Measurements from ENCODE around the gene MAOB. TPM values are rescaled to one million over a fixed set of nuclear protein-coding genes. Genes with fewer than 3 reads are reported as not detected.

Gene MAOB
- total RNA-seq, 1 donor from 2014 or later, result not detected

GRCh38 chrX:43850629-43851028 is 31.6 kb downstream of the MAOB start:
- no peaks in the 10 kb centered on the region for H3K9me3 Mint-ChIP-seq (ENCODE audit: unreplicated experiment)
- no peak for TF ChIP-seq CTCF (IDR thresholded peaks at IDR 0.05; ENCODE audit: partially characterized antibody, unreplicated experiment)
- DNase-seq, result no peak
- H3K4me1 Mint-ChIP-seq (ENCODE audit: low read depth, unreplicated experiment), result no peaks in the 10 kb centered on the region
- H3K36me3 Mint-ChIP-seq (ENCODE audit: unreplicated experiment), result no peaks in the 10 kb centered on the region
- H3K27me3 Mint-ChIP-seq (ENCODE audit: unreplicated experiment), result peaks cover 1% of the 10 kb centered on the region
- no peak overlapping the region for H3K27ac Mint-ChIP-seq (ENCODE audit: unreplicated experiment)
- no peak overlapping the region for H3K4me3 Mint-ChIP-seq (ENCODE audit: unreplicated experiment)

GRCh38 chrX:43849173-43849572 is 33.1 kb downstream of the MAOB start:
- DNase-seq, result no peak
- no peaks in the 10 kb centered on the region for H3K4me1 Mint-ChIP-seq (ENCODE audit: low read depth, unreplicated experiment)
- TF ChIP-seq CTCF (IDR thresholded peaks at IDR 0.05; ENCODE audit: partially characterized antibody, unreplicated experiment), result no peak

DNA sequence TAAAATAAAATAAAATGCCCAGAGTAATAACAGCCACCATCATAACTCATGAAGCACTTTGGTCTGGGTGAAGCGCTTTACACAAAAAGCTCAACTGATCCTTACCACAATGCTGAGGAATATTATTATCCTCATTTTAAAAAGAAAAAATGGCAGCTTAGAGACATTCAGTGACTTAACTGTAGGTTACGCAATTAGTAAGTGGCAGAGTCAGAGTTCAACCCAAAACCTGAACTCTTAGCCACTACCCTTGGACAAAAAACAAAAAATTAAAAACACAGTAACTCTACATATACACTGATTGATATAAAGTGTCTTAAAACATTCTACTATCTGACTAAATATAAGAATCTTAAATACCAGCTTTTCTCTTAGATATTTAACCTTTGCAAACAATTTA is 34.9 kb downstream of the MAOB start:
- no peaks in the 10 kb centered on the region for H3K4me1 Mint-ChIP-seq (ENCODE audit: low read depth, unreplicated experiment)
- H3K27ac Mint-ChIP-seq (ENCODE audit: unreplicated experiment), result no peak overlapping the region
- DNase-seq, result no peak
- H3K4me3 Mint-ChIP-seq (ENCODE audit: unreplicated experiment), result no peak overlapping the region
- H3K36me3 Mint-ChIP-seq (ENCODE audit: unreplicated experiment), result no peaks in the 10 kb centered on the region
- no peak for TF ChIP-seq CTCF (IDR thresholded peaks at IDR 0.05; ENCODE audit: partially characterized antibody, unreplicated experiment)
- no peaks in the 10 kb centered on the region for H3K9me3 Mint-ChIP-seq (ENCODE audit: unreplicated experiment)
- H3K27me3 Mint-ChIP-seq (ENCODE audit: unreplicated experiment), result no peaks in the 10 kb centered on the region

More at GRCh38 chrX:43849173-43849572, 33.1 kb downstream of the MAOB start:
- Mint-ChIP-seq H3K36me3 (ENCODE audit: unreplicated experiment) (no peaks in the 10 kb centered on the region), H3K27ac (ENCODE audit: unreplicated experiment) (no peak overlapping the region), H3K27me3 (ENCODE audit: unreplicated experiment) (peaks cover 1% of the 10 kb centered on the region), H3K9me3 (ENCODE audit: unreplicated experiment) (no peaks in the 10 kb centered on the region), H3K4me3 (ENCODE audit: unreplicated experiment) (no peak overlapping the region)

GRCh38 chrX:43846558-43846957 is 35.7 kb downstream of the MAOB start:
- H3K9me3 Mint-ChIP-seq (ENCODE audit: unreplicated experiment), result no peaks in the 10 kb centered on the region
- no peak for DNase-seq
- no peaks in the 10 kb centered on the region for H3K27me3 Mint-ChIP-seq (ENCODE audit: unreplicated experiment)
- no peaks in the 10 kb centered on the region for H3K4me1 Mint-ChIP-seq (ENCODE audit: low read depth, unreplicated experiment)
- no peak overlapping the region for H3K4me3 Mint-ChIP-seq (ENCODE audit: unreplicated experiment)
- TF ChIP-seq CTCF (IDR thresholded peaks at IDR 0.05; ENCODE audit: partially characterized antibody, unreplicated experiment), result no peak
- no peaks in the 10 kb centered on the region for H3K36me3 Mint-ChIP-seq (ENCODE audit: unreplicated experiment)
- H3K27ac Mint-ChIP-seq (ENCODE audit: unreplicated experiment), result no peak overlapping the region

GRCh38 chrX:43845776-43846175 is 36.5 kb downstream of the MAOB start:
- H3K4me3 Mint-ChIP-seq (ENCODE audit: unreplicated experiment), result no peak overlapping the region
- no peaks in the 10 kb centered on the region for H3K4me1 Mint-ChIP-seq (ENCODE audit: low read depth, unreplicated experiment)
- DNase-seq, result no peak
- H3K27ac Mint-ChIP-seq (ENCODE audit: unreplicated experiment), result no peak overlapping the region
- TF ChIP-seq CTCF (IDR thresholded peaks at IDR 0.05; ENCODE audit: partially characterized antibody, unreplicated experiment), result no peak
- H3K9me3 Mint-ChIP-seq (ENCODE audit: unreplicated experiment), result no peaks in the 10 kb centered on the region
- no peaks in the 10 kb centered on the region for H3K36me3 Mint-ChIP-seq (ENCODE audit: unreplicated experiment)
- no peaks in the 10 kb centered on the region for H3K27me3 Mint-ChIP-seq (ENCODE audit: unreplicated experiment)
